SK-N-SH treated with all-trans-retinoic acid at 6 μM for 48 hours (cell line): ENCODE results near the gene MATCAP1.

Experiments used
- ATAC-seq: fragments of 200-7000 bp; cut with Tn5 transposase; 3 replicates; pipeline ENCODE4 v1.9.1; 2020; ENCODE audit warnings: mild to moderate bottlenecking, moderate library complexity
- ARNTL ChIP-seq: fragments of 450-650 bp; formaldehyde crosslinking; IDR thresholded peaks from 2 replicates; pipeline ENCODE4 v1.5.0; 2020; ENCODE audit warnings: low read depth, mild to moderate bottlenecking, moderate library complexity, borderline replicate concordance
- BACH2 ChIP-seq: fragments of 250-450 bp; sonication (Bioruptor Pico); IDR thresholded peaks from 2 replicates; pipeline ENCODE4 v1.9.0; 2021; ENCODE audit warnings: mild to moderate bottlenecking, borderline replicate concordance
- CSDC2 ChIP-seq: fragments of 250-450 bp; sonication (Bioruptor Pico); IDR thresholded peaks from 2 replicates; pipeline ENCODE4 v1.5.0; 2020; ENCODE audit warnings: mild to moderate bottlenecking, moderate library complexity
- ESRRG ChIP-seq: fragments of 250-450 bp; sonication (Bioruptor Pico); IDR thresholded peaks from 2 replicates; pipeline ENCODE4 v1.6.1; 2021; ENCODE audit warnings: mild to moderate bottlenecking
- GLIS3 ChIP-seq: fragments of 250-450 bp; sonication (Bioruptor Pico); IDR thresholded peaks from 2 replicates; pipeline ENCODE4 v1.5.0; 2020; ENCODE audit warnings: mild to moderate bottlenecking, moderate library complexity
- ISL1 ChIP-seq: fragments of 250-450 bp; sonication (Bioruptor Pico); IDR thresholded peaks from 2 replicates; pipeline ENCODE4 v2.1.2; 2022; ENCODE audit warnings: mild to moderate bottlenecking, moderate library complexity
- OSR1 ChIP-seq: fragments of 250-450 bp; sonication (Bioruptor Pico); IDR thresholded peaks from 2 replicates; pipeline ENCODE4 v1.8.0; 2022; ENCODE audit warnings: moderate library complexity, mild to moderate bottlenecking, inconsistent platforms
- PPARA ChIP-seq: fragments of 250-450 bp; sonication (Bioruptor Pico); IDR thresholded peaks from 2 replicates; pipeline ENCODE4 v1.5.0; 2020; ENCODE audit warnings: mild to moderate bottlenecking, borderline replicate concordance
- RARB ChIP-seq: fragments of 250-450 bp; sonication (Bioruptor Pico); IDR thresholded peaks from 2 replicates; pipeline ENCODE4 v1.8.0; 2021; ENCODE audit warnings: mild to moderate bottlenecking, moderate library complexity
- SNAI2 ChIP-seq: fragments of 250-450 bp; sonication (Bioruptor Pico); IDR thresholded peaks from 2 replicates; pipeline ENCODE4 v1.5.0; 2020; ENCODE audit warnings: mild to moderate bottlenecking, moderate library complexity
- TCF4 ChIP-seq: fragments of 250-450 bp; sonication (Bioruptor Pico); IDR thresholded peaks from 2 replicates; pipeline ENCODE4 v1.8.0; 2021; ENCODE audit warnings: mild to moderate bottlenecking, moderate library complexity, borderline replicate concordance
- TOX ChIP-seq: fragments of 250-450 bp; sonication (Bioruptor Pico); IDR thresholded peaks from 2 replicates; pipeline ENCODE4 v1.8.0; 2021; ENCODE audit warnings: mild to moderate bottlenecking, moderate library complexity, borderline replicate concordance
- ZFP3 ChIP-seq: fragments of 250-450 bp; sonication (Bioruptor Pico); IDR thresholded peaks from 2 replicates; pipeline ENCODE4 v1.5.0; 2020; ENCODE audit warnings: mild to moderate bottlenecking, moderate library complexity
- ZFP30 ChIP-seq: fragments of 450-650 bp; formaldehyde crosslinking; IDR thresholded peaks from 2 replicates; pipeline ENCODE4 v1.5.0; 2022; ENCODE audit warnings: mild to moderate bottlenecking, moderate library complexity
- ZNF565 ChIP-seq: fragments of 450-650 bp; formaldehyde crosslinking; conservative IDR thresholded peaks from 2 replicates; pipeline ENCODE4 v1.5.0; 2020; ENCODE audit warnings: low read depth, mild to moderate bottlenecking, moderate library complexity
- ZNF70 ChIP-seq: fragments of 450-650 bp; formaldehyde crosslinking; IDR thresholded peaks from 2 replicates; pipeline ENCODE4 v1.5.0; 2020; ENCODE audit warnings: mild to moderate bottlenecking, moderate library complexity
- ZNF8 ChIP-seq: fragments of 450-650 bp; formaldehyde crosslinking; IDR thresholded peaks from 2 replicates; pipeline ENCODE4 v1.5.0; 2020; ENCODE audit warnings: mild to moderate bottlenecking, moderate library complexity
- TF ChIP-seq, protein P1 (sequence below): fragments of 250-450 bp; sonication (Bioruptor Pico); IDR thresholded peaks from 2 replicates; pipeline ENCODE4 v1.5.1; 2020; ENCODE audit warnings: low read depth, mild to moderate bottlenecking, moderate library complexity
- TF ChIP-seq, protein P2 (sequence below): fragments of 250-450 bp; sonication (Bioruptor Pico); IDR thresholded peaks from 2 replicates; pipeline ENCODE4 v1.5.0; 2020; ENCODE audit warnings: mild to moderate bottlenecking, moderate library complexity
- TF ChIP-seq, protein P3 (sequence below): fragments of 250-450 bp; sonication (Bioruptor Pico); IDR thresholded peaks from 2 replicates; pipeline ENCODE4 v1.8.0; 2021; ENCODE audit warnings: low read depth, mild to moderate bottlenecking, moderate library complexity, borderline replicate concordance
- TF ChIP-seq, protein P4 (sequence below): fragments of 250-450 bp; sonication (Bioruptor Pico); IDR thresholded peaks from 2 replicates; pipeline ENCODE4 v1.5.1; 2021; ENCODE audit warnings: mild to moderate bottlenecking, moderate library complexity

MATCAP1 gene

DNA sequence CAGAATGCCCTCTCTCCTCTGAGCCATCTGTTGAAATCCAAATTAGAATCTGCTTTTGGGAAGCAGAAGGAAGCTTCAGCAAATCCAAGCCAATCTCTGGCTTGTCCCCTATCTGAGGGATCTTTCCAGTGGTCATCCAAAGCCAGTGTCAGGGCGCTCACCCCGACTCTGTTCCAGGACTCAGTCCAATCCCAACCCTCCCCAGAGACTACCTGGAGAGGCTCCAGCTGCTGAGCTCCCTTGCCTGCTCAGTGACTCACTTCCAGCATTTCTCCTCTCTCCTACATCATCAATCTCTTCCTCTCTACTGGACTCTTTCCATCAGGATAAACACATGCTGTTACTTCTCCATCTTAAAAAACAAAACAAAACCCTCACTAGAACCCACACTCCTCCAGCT lies 2.4 kb downstream of the MATCAP1 start (continued):
- TF ChIP-seq, protein P1, sequence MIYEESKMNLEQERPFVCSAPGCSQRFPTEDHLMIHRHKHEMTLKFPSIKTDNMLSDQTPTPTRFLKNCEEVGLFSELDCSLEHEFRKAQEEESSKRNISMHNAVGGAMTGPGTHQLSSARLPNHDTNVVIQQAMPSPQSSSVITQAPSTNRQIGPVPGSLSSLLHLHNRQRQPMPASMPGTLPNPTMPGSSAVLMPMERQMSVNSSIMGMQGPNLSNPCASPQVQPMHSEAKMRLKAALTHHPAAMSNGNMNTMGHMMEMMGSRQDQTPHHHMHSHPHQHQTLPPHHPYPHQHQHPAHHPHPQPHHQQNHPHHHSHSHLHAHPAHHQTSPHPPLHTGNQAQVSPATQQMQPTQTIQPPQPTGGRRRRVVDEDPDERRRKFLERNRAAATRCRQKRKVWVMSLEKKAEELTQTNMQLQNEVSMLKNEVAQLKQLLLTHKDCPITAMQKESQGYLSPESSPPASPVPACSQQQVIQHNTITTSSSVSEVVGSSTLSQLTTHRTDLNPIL: no peak
- TF ChIP-seq TCF4 (CRISPR knock-in tag) (no peak), ESRRG (CRISPR knock-in tag) (no peak), ZFP30 (CRISPR knock-in tag) (no peak), ISL1 (no peak), ARNTL (CRISPR knock-in tag) (no peak)
- TF ChIP-seq, protein P2, sequence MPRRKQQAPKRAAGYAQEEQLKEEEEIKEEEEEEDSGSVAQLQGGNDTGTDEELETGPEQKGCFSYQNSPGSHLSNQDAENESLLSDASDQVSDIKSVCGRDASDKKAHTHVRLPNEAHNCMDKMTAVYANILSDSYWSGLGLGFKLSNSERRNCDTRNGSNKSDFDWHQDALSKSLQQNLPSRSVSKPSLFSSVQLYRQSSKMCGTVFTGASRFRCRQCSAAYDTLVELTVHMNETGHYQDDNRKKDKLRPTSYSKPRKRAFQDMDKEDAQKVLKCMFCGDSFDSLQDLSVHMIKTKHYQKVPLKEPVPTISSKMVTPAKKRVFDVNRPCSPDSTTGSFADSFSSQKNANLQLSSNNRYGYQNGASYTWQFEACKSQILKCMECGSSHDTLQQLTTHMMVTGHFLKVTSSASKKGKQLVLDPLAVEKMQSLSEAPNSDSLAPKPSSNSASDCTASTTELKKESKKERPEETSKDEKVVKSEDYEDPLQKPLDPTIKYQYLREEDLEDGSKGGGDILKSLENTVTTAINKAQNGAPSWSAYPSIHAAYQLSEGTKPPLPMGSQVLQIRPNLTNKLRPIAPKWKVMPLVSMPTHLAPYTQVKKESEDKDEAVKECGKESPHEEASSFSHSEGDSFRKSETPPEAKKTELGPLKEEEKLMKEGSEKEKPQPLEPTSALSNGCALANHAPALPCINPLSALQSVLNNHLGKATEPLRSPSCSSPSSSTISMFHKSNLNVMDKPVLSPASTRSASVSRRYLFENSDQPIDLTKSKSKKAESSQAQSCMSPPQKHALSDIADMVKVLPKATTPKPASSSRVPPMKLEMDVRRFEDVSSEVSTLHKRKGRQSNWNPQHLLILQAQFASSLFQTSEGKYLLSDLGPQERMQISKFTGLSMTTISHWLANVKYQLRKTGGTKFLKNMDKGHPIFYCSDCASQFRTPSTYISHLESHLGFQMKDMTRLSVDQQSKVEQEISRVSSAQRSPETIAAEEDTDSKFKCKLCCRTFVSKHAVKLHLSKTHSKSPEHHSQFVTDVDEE (CRISPR knock-in tag): no peak
- TF ChIP-seq, protein P3, sequence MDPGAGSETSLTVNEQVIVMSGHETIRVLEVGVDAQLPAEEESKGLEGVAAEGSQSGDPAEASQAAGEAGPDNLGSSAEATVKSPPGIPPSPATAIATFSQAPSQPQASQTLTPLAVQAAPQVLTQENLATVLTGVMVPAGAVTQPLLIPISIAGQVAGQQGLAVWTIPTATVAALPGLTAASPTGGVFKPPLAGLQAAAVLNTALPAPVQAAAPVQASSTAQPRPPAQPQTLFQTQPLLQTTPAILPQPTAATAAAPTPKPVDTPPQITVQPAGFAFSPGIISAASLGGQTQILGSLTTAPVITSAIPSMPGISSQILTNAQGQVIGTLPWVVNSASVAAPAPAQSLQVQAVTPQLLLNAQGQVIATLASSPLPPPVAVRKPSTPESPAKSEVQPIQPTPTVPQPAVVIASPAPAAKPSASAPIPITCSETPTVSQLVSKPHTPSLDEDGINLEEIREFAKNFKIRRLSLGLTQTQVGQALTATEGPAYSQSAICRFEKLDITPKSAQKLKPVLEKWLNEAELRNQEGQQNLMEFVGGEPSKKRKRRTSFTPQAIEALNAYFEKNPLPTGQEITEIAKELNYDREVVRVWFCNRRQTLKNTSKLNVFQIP: no peak

DNA sequence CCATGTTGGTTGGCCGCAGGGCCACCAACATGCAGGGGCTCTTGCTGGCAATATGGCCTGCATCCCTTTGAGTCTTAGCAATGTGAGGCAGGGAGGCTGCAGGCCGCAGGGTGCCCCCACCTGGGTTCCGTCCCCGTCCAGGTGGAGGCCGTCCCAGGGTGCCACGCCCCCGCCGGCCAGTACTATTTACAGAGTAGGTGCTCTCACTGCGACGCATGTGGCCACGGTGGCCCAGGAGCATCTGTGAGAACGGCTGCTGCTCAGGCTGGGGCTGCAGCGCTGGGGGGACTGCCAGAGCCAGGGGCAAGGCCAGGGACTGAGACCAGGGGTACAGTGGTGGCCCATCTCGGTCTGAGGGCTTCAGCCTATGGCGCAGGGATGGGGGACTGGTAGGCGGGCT lies 3.6 kb downstream of the MATCAP1 start:
- no peak for TF ChIP-seq ZNF70
- TF ChIP-seq ZNF565 (CRISPR knock-in tag): no peak
- TF ChIP-seq, protein P3: no peak
- TF ChIP-seq SNAI2 (CRISPR knock-in tag): no peak
- no peak for TF ChIP-seq GLIS3 (CRISPR knock-in tag)
- TF ChIP-seq ESRRG (CRISPR knock-in tag): no peak
- no peak for TF ChIP-seq TCF4 (CRISPR knock-in tag)
- no peak for TF ChIP-seq OSR1 (CRISPR knock-in tag)
- TF ChIP-seq, protein P1: no peak
- TF ChIP-seq ZFP3 (CRISPR knock-in tag): no peak
- TF ChIP-seq ZNF8: no peak
- TF ChIP-seq ZFP30 (CRISPR knock-in tag): no peak
- TF ChIP-seq TOX (CRISPR knock-in tag): no peak
- no peak for TF ChIP-seq ARNTL (CRISPR knock-in tag)
- TF ChIP-seq, protein P4, sequence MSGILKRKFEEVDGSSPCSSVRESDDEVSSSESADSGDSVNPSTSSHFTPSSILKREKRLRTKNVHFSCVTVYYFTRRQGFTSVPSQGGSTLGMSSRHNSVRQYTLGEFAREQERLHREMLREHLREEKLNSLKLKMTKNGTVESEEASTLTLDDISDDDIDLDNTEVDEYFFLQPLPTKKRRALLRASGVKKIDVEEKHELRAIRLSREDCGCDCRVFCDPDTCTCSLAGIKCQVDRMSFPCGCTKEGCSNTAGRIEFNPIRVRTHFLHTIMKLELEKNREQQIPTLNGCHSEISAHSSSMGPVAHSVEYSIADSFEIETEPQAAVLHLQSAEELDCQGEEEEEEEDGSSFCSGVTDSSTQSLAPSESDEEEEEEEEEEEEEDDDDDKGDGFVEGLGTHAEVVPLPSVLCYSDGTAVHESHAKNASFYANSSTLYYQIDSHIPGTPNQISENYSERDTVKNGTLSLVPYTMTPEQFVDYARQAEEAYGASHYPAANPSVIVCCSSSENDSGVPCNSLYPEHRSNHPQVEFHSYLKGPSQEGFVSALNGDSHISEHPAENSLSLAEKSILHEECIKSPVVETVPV (CRISPR knock-in tag): no peak
- no peak for TF ChIP-seq PPARA
- no peak for TF ChIP-seq RARB (CRISPR knock-in tag)
- TF ChIP-seq ISL1: no peak
- TF ChIP-seq BACH2 (CRISPR knock-in tag): no peak
- TF ChIP-seq CSDC2 (CRISPR knock-in tag): no peak
- no peak for ATAC-seq
